NCI-H1694 (cell line): ENCODE measurements around the gene CCL27.

Experiments
- DNase-seq: peaks from one replicate; lab custom pipeline; 2025; lab: John Stamatoyannopoulos, UW

CCL27 gene

DNA sequence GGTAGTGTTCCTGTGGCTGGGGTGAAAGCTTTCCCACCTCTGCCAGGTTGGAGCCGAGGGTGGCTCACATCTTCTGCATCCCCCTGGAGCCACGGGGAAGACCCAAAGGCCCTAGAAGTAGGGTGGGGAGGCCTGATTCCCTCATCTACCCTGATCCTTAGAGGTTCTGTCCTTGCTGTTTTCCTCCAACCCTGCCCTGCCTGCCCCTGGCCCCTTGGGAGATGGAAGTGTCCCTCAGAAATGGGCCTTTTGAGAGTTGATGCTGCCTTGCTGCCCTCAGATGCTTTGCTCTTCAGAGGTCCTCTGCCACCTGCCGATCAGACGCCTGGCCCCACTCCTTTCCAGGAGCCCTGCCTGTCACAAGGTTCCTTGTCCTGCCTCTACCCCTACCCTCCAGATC is 22.4 kb upstream of the CCL27 start:
- DNase-seq: no peak

DNA sequence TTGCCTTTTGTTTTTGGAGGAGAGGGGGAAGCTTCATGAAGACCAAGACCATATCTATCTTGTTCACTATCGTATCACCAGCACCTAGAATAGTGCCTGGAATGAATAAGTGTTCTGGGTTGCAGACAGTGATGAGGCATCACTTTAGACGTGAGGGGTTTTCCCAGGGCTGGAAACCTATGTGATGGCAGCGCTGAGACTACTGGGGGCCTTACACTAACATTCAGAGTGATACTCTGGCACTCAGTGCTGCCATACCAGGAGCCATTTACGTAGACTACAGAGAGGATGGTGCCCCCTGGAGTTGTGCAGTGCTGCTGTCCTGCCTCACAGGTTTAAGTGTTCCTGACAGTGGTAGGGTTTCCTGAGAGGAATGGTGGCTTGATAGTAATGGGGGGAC is 21.7 kb upstream of the CCL27 start:
- DNase-seq: no peak

DNA sequence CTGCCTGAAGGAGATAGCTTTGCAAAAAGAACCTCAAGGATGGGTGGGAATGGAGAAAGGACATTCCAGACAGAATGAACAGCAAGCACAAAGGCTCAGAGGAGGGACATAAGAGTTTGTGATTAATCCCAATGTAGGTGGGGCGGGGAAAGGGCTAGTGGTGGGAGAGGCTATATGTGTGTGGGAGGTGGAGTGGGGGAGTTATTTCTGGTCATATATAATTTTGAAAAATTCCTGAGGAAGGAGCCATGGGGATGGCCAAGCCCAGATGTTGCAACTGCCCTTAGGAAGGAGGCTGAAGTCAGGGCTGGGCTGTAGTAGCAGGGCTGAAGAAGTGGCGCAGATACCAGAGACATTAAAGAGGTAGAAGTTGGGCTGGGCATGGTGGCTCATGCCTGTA is 13.4 kb upstream of the CCL27 start:
- no peak for DNase-seq

DNA sequence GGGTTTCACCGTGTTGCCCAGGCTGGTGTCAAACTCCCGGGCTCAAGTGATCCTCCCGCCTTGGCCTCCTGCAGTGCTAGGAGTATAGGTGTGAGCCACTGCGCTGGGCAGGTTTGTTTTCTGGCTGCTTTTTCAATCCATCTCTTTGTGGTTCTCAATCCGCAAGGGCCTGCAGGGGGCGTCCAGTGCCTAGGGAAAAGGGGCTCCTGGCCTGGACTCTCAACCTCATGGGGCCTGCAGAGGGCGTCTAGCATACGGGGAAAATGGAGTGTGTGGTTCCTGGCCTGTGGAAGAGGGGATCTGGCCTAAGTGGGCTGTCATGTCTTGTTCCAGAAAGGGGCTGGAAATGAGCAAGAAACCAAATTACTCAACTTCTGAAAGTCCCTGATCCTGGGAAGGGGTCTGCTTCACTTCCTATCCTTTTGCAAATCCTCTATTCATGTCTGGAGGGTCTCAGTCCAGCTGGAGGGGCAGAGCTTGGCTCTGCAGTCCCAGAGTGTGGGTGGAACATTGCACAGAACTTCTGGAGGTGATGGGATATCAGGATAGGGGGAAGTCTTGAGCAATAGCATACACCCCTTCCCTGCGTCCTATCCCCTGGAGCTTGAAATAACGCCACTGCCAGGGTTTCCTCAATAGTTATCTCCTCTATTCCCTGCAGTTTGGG is 12.7 kb upstream of the CCL27 start:
- peak; percentile 82 for DNase-seq

DNA sequence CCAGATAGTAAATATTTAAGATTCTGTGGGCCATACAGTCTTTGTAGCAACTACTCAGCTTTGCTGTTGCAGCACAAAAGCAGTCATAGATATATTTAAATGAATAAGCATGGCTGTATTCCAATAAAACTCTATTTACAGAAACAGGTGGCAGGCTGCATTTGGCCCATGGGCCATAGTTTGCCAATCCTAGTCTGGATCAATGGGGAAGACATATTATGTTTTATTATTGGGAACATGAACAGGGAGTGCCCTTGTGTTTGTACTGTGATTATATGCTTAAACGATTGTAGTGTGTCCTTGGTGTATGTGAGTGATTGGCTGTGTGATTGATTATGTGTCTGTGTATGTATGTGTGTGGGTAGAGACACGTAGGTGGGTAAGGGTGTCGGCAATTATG is 12.0 kb upstream of the CCL27 start:
- DNase-seq: no peak

DNA sequence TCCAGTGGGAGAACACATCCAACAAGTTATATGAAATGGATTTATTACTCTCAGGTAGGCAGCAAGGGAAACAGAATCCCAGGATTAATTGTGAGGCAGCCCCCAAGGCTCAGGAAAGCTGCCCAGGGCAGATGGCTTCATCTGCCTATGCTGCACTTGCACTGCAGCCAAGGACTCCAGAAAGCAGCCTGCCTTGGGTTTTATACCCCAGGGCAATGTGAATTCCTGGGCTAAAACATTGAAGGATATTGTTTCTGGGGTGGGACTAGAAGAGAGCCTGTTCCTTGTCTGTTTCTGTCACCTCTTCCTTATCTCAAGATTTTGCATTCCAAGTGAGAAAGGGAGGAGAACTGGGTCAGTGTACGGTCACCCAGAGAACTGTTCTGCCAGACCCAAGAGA is 8.8 kb upstream of the CCL27 start:
- no peak for DNase-seq

DNA sequence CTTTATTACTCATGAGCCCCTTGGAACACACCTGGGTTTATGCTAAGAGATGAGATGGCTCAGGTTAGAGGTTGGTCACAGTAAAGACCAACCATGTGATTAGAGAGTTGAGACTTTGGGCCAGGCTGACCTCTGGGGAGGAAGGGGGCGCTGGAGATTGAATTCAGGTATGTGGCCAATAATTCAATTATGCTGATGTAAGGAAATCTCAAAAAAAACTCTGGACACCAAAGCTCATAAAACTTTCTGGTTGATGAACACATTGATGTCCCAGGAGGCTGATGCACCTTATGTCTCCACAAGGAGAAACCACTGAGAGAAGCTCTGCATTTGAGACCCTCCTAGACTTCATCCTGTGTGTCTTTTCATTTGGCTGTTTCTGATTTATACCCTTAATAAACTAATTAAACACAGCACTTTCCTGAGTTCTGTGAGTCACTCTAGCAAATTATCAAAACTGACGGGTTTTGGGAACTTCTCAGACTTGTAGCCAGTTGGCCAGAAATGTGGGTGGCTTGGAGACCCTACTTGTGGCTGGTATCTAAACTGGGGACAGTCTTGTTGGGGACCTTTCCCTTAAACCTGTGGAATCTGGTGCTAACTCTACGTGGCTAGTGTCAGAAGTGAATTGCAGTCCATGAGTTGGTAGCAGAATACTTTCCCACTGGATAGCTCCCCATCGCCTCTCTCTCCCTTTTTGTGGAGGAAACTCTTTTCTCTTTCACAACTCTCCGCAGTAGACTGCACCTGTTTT is 7.5 kb upstream of the CCL27 start:
- DNase-seq: no peak

DNA sequence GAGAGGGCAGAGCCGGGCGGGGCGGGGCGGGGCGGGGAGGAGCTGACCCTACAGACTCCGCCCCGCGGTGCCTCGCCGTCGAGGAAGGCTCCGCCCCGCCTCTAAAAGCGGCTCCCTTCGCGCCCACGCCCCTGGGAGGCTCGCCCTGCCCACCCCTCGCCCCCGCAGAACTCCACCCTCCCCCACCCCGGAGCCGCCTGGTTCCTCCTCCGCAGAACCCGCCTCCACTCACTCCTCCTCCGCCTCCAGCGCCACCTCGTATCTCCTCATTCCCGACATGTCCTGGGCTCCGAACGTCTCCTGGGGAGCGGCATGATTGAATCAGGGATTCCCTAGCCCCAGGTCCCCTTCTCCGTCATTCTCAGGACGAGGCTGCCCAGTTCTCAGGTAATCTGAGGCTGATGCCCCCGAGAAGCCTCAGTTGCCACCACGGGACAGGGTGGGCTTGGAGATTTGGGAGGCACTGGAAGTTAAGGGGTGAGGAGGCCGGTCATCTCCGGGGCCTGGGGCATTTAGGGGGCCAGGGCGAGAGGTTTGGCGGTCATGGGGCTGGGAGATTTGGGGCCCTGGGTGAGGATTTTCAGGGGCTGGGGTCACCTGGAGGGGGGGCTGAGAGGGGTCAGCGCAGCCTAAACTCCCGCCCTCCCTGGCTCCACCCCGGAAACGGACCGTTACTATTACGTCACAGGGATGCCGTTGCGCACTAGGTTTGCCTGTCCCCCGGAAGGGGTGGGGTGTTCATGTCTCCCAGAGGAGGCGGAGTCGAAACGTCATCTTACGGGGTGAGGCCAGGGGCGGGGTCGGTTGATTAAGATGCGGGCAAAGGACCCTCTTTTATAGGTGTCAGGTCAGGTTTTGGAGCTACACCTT is 3.2 kb upstream of the CCL27 start:
- DNase-seq: peak; percentile 89

DNA sequence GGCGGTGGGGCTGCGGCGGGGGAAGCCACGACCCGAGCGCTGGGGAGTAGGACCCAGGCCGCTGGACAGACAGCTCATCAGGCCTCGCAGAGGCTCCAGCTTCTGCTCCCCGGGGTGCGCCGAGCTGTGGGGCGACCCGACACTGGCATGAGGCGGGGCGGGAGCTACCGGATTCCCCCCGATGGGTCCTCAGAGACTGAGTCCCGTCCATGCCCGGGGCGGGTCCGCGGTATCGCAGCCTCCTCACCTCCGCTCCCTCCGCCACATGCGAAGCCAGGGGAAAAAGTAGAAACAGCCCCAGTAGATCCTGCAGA is 2.6 kb upstream of the CCL27 start:
- no peak for DNase-seq

DNA sequence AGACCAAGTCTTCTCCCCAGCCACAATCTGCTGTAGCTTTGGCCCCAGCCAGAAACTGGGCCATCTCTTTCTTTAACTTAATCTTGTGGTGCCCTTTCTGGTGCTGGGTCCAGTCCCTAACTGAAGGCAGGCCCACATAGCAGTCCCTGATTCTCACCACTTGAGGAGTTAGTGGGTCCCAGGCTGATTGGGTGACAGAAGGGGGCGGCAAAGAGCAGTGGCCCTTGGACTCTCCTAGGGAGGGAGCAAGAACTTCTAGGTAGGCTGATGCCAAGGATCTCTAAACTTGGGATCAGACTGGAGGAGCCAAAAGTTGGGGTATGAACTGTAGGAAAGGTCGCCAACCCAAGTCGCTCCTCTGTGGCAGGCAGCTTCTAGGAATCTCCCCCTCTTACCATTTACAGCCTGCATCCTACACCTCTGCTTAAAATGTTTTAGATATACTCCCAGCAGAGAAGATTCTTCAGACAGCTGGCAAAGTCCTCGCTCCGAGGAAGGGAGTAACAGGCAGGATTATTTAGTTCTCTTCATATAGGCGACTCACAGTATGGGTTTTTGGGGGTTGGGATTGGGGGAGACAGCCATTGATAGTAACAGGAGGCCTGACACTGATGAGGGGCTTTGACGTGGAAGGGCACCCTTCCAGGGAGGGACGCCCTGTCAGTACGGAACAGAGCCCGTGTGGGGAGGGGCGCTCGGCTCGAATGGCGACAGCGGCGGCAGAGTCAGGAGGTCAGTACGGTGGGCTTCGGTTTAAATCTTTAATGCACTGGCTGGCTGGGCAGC is 2.0 kb upstream of the CCL27 start:
- peak; percentile 80 for DNase-seq

DNA sequence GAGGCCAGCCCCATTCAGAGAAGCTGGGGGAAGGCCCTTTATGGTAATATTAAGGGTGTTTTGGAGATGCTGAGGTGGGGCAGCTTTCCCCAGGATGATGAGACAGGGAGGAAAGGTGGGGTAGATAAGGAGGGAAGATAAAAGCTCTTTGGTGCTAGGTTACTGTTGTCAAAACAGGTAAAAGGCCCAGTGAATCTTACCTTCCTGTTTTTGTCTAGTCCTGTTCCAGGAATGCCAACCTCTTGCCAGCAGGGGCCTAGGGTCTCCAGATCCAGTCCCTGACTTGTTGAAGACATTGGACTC is 797 bp upstream of the CCL27 start:
- no peak for DNase-seq

DNA sequence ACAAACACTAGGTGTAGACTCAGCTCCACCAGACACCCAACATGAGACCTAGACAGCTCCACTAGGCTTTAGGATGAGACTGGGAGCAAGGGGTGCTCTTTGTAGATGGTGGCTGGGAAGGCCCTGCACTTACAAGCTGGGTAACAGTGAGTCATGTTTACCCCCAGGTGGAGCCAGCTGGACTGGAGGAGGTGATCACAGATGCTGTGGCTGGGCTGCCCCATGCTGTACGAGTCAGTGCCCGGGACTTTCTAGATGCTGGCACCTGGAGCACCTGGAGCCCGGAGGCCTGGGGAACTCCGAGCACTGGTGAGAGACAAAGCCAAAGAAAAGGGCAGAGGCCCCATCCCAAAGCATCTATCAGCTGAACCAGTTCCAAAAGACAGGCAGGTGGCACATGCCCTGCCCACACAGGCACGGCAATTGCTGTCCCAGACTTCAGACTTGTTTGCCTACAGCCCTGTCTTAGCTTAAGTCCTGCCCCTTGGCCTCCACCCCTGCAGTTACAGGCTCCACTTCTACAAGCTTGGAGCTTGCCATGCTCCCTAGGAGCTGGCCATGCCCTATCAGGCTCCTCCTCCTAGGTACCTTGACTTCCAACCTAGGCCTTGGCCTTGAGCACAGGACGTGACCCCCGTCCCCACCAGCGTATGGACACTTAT is 2.7 kb downstream of the CCL27 start:
- DNase-seq: no peak

DNA sequence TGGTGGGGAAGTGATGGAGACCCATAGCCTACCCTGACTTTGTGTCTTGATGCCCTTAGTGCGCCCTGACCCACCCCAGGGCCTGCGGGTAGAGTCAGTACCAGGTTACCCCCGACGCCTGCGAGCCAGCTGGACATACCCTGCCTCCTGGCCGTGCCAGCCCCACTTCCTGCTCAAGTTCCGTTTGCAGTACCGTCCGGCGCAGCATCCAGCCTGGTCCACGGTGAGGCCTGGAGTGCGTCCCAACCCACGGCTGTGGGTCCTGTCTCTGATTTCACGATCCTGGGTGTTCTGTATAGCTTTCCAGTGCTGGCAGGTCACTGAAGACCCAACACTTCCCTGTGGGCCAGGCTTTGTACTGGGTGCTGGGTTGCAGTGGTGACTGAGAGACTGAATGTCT is 4.0 kb downstream of the CCL27 start:
- DNase-seq: no peak

DNA sequence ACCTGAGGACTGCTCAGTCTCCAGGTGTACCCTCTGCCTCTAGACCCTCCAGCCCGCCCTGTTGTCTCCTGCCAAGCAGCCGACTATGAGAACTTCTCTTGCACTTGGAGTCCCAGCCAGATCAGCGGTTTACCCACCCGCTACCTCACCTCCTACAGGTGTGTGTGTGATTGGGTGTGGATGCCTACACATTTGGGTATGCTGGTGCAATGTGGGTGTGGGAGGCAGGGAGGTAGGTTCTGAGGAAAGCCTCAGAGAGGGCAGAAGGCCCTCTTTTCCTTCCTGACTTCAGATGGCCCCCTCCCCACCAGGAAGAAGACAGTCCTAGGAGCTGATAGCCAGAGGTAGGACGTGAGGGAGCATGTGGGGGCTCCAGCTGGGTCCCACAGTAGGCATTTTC is 5.5 kb downstream of the CCL27 start:
- no peak for DNase-seq

DNA sequence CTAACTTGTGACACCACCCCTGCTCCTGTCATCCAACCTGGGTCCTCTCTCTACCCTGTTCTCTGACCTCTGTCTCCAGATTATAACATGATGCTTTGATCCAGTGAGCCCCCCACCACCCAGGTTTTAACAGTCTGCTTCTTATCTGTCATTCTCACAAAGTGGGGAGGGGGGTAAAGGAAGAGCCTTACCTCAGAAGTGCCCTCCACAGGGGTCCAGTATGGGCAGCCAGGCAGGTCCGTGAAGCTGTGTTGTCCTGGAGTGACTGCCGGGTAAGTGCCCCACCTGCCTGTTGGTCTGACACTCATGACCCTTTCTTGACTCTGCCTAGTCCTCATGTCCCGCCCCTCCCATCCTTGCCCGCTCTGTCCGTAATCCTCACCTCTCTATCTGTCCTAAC is 7.1 kb downstream of the CCL27 start:
- DNase-seq: no peak

DNA sequence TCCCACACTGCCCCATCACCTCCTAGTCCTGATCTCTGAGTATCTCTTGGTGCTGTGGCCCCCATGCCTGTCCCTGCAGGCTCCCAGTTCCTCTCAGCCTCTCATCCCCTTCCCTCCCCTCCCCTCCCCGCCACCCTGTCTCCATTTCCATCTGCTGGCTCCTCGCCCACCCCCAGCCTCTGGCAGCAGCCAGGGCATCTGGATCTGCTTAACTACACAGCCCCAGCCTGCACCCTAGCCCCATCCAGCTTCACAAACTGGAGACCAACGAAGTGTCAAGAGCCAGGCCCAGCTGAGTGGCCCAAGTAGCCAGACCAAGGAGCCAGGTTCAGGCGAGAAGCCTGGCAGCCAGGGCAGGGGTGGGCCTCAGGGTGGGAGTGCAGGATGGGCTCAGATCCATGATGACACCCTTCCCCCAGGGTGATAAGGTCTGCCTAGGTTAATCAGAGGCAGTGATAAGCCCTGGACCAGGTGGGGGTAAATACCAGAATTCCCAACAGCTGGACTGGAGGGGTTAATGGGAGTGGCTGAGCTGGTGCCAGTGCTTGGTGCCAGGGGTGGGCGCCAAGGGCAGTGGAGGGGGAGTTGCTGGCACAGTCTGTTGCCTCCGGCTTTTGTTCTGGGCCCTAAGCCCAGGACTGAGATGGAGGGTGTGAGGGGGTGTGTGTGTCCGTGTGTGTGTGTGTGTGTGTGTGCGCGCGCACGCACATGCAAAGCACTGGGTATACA is 8.0 kb downstream of the CCL27 start:
- DNase-seq: peak; percentile 92

DNA sequence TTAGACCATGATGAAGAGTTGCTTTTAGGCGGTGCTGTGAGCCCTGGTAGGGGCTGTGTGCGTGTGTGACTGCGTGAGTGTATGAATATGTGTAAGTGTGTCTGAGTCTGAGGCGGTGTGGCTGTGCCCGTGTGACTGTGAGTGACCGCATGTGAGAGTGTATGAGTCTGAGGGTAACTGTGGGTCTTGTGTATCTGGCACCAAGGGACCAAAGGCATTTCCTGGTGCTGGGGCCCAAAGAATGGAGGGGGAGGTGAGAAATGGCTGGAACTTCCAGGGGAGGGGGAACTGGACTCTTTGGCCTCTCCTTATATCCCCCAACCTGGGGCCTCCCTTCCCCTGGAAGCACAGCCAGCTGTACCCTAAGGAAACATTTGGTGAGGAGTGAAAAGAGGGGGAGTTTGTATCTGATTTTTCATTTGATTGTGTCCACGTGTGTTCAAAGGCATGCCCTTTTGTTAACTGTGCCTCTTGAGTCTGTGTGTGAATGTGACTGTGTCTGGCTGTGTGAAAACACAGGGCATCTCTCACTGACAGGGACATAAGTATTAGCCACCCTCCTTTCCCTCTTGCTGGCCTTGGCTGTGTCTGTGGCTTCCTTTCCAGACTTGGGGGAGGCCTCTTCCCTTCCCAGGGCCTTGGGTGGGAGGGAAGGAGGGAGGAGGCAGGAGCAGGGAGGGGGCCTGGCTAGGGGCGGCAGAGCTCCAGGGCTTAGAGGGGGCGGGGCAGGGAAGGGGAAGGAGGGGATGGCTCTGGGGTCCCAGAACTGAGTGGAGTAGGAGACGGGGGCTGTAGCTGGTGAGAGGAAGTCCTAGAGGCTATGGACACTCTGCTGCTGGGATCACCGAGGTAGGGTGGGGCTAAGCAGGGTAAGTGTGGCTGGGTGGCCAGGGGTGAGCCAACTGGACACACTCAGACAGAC is 9.0 kb downstream of the CCL27 start:
- DNase-seq: peak; percentile 42

DNA sequence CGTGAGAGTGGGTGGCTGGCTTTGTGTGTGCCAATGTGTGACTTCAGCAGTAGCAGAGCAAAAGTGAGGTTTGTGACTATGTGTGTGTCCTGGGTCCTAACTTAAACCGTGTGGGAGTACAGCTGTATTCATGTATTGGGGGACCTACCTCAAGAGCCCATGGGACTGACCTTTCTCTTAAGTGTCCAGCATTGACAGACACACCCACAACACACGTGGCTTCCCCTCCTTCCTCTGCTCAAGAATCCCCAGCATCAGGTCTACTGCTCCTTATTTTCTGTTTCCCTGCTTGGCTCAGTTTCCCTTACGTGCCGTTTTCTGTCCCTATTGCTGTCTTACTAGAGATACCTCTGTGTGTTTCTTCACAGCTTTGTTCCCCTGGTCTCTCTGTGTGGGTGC is 9.9 kb downstream of the CCL27 start:
- no peak for DNase-seq

DNA sequence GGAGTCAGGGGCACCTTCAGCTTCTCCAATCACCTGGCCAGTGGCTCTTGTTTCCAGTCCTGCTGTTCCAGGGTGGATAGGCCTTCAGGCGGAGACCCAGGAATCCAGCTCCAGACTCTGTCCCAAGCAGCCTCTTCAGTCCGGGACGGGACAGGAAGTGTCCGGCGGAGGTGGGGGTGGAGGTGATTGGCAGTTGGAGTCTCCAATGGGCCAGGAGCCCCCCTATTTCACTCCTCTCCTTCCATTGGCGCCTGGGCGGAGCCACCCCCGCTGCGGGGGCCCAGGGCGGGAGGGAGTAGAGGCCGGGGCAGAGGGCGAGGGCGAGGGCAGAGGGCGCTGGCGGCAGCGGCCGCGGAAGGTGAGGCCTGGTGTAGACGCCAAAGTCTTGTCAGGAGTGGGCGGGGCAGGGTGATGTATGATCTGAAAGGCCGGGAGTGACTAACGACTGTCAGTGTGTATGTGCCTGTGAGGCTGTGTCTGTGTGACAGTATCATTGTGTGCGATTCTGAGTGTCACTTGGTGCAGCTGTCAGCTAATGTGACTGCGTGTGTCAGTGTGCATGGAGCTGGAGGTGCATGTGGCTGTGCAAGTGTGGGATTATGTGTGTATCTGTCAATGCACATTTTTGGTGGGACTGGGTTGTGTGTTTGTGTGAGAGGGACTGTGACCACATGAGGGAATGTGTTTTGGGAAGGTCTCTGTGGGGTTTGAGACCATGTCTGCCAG is 10.4 kb downstream of the CCL27 start, which contains the start of gene IL11RA:
TSS of gene IL11RA (plus strand) at position 310 of the 726 bp plus-strand sequence. CDS start 3,033 bp downstream, outside the sequence.
- peak; percentile 74 for DNase-seq
